ENCODE data around the gene SNX8. TPM values are rescaled to one million over a fixed set of nuclear protein-coding genes. Genes with fewer than 3 reads are reported as not detected.
A peak's percentile ranks its signal among the peaks of the same experiment; 100 is the strongest.

SNX8 gene
- total RNA-seq, 1 donor from 2014 or later = 12.9 TPM

DNA sequence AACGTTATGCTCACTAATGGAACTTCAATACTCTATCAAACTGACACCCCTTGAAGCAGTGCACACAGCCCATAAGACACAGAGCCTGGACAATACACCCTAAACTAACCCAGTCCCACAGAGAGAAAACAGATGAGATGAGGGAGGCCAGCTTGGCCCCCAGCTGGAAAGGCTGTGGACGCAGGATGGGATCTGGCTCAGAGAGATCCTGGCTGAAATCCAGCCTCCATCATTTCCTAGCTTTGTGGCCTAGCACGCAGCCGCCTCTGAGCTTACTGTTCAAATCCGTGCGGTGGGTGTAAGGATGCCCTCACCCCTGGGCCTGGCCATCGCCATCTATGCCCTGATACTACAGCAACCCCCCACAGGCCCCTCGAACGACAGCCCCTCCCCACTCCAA lies 32.7 kb downstream of the SNX8 start:
- Histone ChIP-seq H3K4me3 (ENCODE audit: low read depth, low read length) (no peak overlapping the region), H3K36me3 (ENCODE audit: control insufficient read depth, insufficient read depth, low read length) (no peaks in the 10 kb centered on the region), H3K27me3 (ENCODE audit: control insufficient read depth, insufficient read depth, low read length) (no peaks in the 10 kb centered on the region)
- no peak for DNase-seq (ENCODE audit: low read depth)
- FAIRE-seq = no peak
- TF ChIP-seq, protein P1, sequence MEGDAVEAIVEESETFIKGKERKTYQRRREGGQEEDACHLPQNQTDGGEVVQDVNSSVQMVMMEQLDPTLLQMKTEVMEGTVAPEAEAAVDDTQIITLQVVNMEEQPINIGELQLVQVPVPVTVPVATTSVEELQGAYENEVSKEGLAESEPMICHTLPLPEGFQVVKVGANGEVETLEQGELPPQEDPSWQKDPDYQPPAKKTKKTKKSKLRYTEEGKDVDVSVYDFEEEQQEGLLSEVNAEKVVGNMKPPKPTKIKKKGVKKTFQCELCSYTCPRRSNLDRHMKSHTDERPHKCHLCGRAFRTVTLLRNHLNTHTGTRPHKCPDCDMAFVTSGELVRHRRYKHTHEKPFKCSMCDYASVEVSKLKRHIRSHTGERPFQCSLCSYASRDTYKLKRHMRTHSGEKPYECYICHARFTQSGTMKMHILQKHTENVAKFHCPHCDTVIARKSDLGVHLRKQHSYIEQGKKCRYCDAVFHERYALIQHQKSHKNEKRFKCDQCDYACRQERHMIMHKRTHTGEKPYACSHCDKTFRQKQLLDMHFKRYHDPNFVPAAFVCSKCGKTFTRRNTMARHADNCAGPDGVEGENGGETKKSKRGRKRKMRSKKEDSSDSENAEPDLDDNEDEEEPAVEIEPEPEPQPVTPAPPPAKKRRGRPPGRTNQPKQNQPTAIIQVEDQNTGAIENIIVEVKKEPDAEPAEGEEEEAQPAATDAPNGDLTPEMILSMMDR (IDR thresholded peaks at IDR 0.05; ENCODE audit: insufficient read depth, low read length, severe bottlenecking) = no peak

DNA sequence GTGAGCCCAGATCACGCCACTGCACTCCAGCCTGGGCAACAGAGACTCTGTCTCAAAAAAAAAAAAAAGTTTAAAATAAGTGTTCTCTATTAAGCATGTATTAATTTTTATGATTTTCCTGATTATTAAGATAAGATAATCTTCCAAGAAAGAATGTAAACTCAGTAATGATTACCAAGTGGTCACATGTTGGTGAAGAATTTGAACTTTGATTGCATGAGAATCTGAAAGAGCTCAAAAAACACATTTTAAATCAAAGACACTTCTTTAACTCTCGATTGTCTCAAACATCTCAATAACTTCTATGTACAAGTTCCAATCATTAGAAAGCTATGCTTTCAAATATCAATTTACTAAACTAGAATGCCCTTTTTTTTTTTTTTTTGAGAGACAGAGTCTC lies 33.8 kb downstream of the SNX8 start:
- Histone ChIP-seq H3K4me3 (ENCODE audit: low read depth, low read length) (no peak overlapping the region), H3K36me3 (ENCODE audit: control insufficient read depth, insufficient read depth, low read length) (no peaks in the 10 kb centered on the region), H3K27me3 (ENCODE audit: control insufficient read depth, insufficient read depth, low read length) (no peaks in the 10 kb centered on the region)
- TF ChIP-seq, protein P1 (IDR thresholded peaks at IDR 0.05; ENCODE audit: insufficient read depth, low read length, severe bottlenecking) = no peak
- no peak for DNase-seq (ENCODE audit: low read depth)
- no peak for FAIRE-seq

DNA sequence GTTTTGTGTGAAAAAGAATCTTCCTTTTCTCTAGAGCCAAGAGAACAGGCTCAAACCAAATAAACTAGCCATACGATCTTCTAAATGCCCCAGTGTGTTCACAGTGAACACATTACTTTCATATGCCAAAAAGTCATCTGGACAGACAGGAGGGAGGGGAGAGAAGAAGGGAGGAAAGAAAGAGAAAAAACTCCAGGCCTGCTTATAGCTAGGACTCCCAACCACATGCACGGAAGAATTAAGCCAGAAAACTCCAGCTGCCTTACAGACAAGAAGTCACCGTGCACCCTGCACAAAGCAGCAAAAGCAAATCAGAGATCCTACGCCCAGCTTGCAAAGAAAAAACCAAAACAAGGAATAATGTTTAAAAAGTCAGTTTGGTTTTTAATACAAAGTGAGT lies 34.3 kb downstream of the SNX8 start:
- no peak overlapping the region for H3K4me3 ChIP-seq (ENCODE audit: low read depth, low read length)
- no peaks in the 10 kb centered on the region for H3K36me3 ChIP-seq (ENCODE audit: control insufficient read depth, insufficient read depth, low read length)
- DNase-seq (ENCODE audit: low read depth) = no peak
- no peaks in the 10 kb centered on the region for H3K27me3 ChIP-seq (ENCODE audit: control insufficient read depth, insufficient read depth, low read length)
- FAIRE-seq = no peak
- TF ChIP-seq, protein P1 (IDR thresholded peaks at IDR 0.05; ENCODE audit: insufficient read depth, low read length, severe bottlenecking) = no peak

DNA sequence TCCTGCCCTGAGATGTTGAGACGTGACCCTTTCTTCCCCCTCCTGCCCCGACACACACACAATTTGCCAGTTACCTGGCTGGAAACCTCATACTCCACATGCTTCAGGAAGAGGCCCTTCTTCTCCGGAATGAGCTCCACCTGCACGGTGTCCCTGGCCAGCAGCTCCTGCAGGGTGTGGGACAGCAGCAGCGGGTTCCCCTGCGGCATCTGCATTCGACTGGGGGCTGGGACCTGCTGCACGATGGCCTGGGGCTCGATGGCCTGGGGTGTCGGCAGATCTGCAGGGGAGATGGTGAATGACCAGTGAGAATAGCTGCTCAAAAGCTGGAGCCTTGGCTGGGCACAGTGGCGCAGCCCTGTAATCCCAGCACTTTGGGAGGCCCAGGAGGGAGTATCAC lies 36.2 kb downstream of the SNX8 start:
- no peak for FAIRE-seq
- TF ChIP-seq, protein P1 (IDR thresholded peaks at IDR 0.05; ENCODE audit: insufficient read depth, low read length, severe bottlenecking) = no peak
- Histone ChIP-seq H3K36me3 (ENCODE audit: control insufficient read depth, insufficient read depth, low read length) (no peaks in the 10 kb centered on the region), H3K4me3 (ENCODE audit: low read depth, low read length) (no peak overlapping the region), H3K27me3 (ENCODE audit: control insufficient read depth, insufficient read depth, low read length) (no peaks in the 10 kb centered on the region)
- DNase-seq (ENCODE audit: low read depth) = no peak

DNA sequence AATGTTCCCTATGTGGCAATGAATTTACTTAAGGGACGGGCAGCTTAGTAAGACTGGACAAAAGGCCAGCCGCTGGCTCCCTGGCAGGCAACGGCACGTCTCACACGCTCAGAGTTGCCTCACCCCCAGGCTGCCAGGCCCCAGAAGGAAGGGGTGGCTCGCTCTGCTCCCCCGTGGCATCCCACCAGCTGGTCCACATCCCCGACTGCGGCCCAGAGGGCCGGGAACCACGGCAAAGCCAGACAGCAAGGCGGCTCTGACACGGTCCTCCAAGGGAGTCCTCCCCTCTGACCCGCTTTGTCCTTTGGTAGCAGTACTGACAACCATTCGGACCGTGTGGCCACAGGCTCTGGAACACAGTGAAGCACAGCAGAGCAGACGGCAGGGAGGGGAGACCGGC lies 38.1 kb downstream of the SNX8 start:
- Histone ChIP-seq H3K4me3 (ENCODE audit: low read depth, low read length) (no peak overlapping the region), H3K36me3 (ENCODE audit: control insufficient read depth, insufficient read depth, low read length) (no peaks in the 10 kb centered on the region), H3K27me3 (ENCODE audit: control insufficient read depth, insufficient read depth, low read length) (no peaks in the 10 kb centered on the region)
- TF ChIP-seq, protein P1 (IDR thresholded peaks at IDR 0.05; ENCODE audit: insufficient read depth, low read length, severe bottlenecking) = no peak
- FAIRE-seq (no peak), DNase-seq (ENCODE audit: low read depth) (no peak)

DNA sequence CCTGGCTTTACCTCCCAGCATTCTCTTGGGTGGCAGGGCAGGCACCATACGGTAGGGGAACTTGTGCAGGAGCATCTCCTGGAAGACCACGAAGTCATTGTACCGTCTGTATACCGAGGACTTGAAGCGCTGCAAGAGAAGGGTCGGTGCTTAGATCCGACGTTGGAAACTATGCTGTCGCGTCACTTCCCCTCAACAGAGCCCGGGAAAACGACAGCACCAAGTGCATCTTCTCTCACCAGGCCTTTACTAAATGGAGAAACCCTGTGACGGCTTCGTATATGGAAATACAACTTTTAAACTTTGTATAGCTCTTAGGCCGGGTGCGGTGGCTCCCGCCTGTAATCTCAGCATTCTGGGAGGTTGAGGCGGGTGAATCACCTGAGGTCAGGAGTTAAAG lies 39.1 kb downstream of the SNX8 start:
- no peaks in the 10 kb centered on the region for H3K27me3 ChIP-seq (ENCODE audit: control insufficient read depth, insufficient read depth, low read length)
- no peaks in the 10 kb centered on the region for H3K36me3 ChIP-seq (ENCODE audit: control insufficient read depth, insufficient read depth, low read length)
- no peak overlapping the region for H3K4me3 ChIP-seq (ENCODE audit: low read depth, low read length)
- DNase-seq (ENCODE audit: low read depth) (no peak), FAIRE-seq (peak; percentile 82)
- TF ChIP-seq, protein P1 (IDR thresholded peaks at IDR 0.05; ENCODE audit: insufficient read depth, low read length, severe bottlenecking) = no peak

All from bronchial epithelial cell (primary cell).